Measurements from ENCODE around the gene RFX6.

The RFX6 gene

DNA sequence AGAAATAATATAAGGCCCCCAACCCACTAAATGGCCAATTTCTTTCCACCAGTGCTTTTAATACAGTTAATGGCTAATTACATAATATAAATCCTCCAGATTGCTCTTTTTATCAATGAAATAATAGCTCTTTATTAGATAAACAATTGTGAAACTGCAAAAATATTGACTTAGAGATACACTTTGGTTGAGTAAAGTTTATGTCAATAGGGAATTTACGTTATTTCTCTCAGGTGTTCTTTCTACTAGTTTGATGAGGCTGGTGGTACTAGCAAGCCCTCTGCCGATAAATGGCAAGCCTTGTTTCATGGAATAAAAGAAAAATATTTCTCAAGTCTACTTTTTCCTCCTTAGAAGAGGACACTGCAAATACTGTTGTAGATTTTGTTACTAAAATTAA, 18.9 kb downstream of the RFX6 start:
- no peak for DNase-seq (ENCODE audit: low read depth in 3 of 3)

DNA sequence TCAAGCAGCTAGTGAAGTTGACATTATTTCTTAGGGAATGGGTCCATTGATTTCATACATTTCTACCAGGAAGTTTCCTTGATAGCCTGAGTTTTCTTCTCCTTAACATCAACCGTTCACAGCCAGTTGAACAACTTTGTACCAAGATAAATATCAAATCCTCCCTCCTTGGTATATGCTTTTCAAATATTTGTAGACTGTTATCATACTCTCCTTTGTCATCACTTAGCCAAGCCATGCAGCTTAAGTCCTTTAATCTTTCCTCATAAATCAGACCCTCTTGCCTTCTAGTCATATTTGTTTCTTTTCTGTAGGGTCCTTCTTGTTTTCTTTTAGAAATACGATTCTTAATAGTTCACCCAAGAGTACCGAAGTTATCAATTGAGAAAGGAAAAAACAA, 25.6 kb downstream of the RFX6 start:
- no peak for DNase-seq (ENCODE audit: low read depth in 3 of 3)

DNA sequence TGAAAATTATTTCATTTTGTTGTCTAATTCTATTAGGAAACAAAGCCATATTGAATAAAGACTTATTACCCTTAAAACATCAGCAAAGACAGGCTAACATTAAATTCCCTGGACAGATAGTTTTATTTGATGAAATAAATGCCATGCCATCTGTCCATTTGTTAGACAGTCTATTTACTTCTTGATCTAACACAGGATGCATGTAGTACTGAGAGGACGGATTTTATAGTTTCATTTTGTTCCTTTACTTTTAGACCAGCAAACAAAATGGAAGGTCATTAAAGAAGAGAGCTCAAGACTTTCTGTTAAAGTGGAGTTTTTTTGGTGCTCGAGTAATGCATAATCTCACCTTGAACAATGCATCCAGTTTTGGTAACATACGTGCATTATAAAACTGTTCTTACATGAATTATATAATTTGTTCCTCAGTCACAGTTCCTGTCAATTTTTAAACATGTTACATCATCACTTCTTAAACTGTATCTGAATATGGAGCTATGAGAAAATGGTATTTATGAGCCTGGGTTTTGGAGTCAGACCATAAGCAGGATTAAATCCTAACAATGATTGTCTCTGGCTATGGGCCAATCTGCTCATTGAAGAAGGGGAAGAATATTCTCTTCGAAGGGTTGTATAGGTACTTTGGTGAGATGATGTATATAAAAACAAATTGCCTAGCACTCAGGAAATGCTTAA, 46.0 kb downstream of the RFX6 start:
- no peak for DNase-seq (ENCODE audit: low read depth in 3 of 3)

DNA sequence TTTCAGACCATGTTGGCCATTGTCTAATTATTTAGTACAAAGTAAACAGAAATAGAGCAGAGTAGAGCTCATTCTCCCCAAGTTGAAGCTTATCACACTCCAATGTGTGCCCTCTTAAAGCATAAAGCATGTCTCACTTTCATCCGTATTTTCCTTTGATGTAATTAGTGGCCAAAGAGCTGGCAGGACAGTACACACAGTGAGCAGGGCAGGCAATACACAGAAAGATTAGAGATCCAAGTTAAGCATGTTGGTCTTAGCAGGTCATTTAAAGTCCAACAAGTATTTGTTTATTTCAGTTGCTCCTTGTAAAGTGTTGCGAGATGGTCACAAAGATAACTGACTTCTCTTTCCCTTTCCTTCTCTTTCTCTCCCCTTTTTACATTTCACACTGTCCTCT, 47.2 kb downstream of the RFX6 start:
- no peak for DNase-seq (ENCODE audit: low read depth in 3 of 3)

DNA sequence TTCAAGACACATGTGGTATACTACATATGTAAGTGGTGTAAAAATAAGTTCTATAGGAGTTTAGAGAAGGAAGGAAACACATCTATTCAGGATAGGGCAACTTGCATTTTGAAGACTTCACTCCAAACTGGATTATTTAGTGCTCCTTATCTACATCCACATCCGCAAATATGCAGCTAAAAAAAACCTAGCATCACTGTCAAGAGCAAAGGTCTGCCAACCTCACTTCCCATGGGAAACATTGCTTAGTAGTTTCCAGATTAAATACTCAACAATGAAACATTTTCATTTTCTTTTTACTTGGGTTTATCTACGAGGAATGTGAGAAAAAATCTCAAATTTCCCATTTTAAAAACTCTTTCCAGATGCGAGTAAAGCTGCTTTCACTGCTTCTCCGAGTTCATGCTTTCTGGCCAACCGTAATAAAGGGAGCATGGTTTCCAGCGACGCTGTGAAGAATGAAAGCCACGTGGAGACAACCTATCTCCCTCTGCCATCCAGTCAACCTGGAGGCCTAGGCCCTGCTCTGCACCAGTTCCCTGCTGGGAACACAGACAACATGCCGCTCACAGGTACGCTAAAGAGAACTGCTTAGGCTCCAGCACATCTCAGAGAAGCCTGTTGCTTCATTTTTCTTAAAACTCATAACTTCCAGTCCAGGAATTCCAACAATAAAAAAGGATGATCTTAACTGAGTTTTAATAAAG, 48.2 kb downstream of the RFX6 start:
- no peak for DNase-seq (ENCODE audit: low read depth in 3 of 3)

DNA sequence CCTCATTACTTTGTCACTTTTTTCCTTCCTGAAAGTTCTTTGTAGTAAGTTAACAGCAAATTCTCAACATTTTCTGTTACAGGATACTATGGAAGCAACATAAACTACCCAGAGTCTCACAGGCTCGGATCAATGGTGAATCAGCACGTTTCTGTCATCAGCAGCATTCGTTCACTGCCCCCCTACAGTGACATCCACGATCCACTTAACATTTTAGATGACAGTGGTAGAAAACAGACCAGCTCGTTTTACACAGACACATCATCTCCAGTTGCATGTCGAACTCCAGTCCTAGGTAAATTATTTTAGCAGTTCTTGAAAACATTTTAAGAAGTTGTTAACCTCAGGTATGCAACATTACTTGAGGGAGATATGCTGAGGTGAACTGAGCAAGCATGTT, 51.6 kb downstream of the RFX6 start:
- DNase-seq (ENCODE audit: low read depth in 3 of 3): no peak

DNA sequence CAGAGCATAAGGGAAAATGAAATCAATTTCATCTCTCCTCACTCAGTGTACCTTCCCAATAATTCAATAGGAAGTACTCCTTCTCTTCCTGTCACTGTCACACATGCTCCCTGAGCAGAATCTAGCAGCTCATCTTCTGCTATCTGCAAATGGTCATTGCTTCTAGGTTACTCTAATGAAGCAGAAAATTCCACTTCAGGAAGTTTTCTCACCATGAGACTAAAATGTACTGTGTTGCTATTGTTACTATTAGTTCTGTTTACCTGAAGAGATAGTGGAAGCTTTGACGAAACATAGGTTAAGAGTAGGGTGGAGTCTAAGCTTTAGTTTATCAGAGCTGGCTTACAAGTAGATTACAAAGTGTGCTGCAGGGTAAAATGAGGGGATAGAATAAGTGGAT, 52.8 kb downstream of the RFX6 start:
- DNase-seq (ENCODE audit: low read depth in 3 of 3): no peak

DNA sequence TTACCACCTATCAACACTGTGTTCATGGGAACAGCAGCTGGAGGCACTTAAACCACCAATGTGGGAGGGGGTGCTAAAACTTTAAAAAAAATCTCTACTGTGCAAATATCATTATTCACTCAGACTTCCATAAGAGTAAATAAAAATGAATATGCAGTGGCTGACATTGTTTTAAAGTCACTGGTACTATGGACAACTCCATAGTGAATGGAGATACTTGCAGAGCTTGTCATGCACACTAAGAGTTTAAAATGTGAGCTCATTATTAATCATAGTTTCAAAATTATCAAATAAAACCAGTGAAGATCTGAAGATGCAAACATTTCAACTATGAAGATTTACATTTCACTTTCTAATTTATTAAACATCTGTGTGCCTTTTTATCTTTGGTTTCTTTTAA, 54.4 kb downstream of the RFX6 start:
- no peak for DNase-seq (ENCODE audit: low read depth in 3 of 3)

DNA sequence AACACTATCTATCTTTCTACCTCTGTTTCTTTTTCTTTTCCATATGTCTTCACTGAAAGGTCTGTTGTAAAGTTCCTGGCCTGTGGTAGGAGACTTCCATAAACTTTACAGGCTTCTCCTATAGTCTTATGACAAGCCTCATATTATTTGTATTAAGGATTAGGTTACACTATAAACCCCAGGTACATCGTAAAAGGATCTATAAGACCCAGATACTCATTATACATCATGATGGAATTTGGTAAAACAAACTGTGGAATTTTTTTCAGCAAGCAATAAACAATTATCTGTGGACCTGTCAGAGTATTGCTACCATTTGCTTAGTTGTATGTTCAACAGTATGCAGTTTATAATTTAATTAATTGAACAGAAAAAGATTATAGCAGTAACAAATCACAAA, 55.5 kb downstream of the RFX6 start:
- no peak for DNase-seq (ENCODE audit: low read depth in 3 of 3)

DNA sequence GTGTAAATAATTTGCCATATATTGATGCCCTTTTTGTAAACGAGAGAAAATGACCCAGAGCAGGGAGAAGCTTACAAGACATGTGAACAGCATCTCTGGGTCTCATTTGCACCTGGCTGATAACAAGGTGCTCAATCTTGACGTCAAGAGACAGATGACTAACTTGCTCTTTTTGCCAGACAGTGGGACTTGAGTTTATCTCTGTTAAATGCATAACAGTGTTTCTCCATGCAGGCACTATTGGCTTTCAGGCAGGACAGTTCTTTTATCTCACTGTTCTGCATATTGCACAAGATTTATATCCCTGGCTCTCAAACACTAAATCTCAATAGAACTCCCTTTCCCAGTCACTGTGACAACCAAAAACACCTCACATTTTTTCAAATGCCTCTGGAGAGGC, 56.4 kb downstream of the RFX6 start:
- no peak for DNase-seq (ENCODE audit: low read depth in 3 of 3)

DNA sequence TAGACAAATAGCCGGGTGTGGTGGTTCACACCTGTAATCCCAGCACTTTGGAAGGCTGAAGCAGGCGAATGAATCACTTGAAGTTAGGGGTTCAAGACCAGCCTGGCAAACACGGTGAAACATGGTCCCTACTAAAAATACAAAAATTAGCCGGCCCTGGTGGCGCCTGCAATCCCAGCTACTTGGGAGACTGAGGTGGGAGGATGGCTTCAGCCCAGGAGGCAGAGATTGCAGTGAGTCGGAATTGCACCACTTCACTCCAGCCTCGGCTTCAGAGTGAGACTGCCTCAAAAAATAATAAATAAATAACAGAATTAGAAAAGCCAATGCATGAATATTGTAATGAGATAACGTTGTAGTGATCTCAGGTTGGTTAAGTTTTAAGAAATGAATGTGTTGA, 61.3 kb downstream of the RFX6 start:
- DNase-seq (ENCODE audit: low read depth in 3 of 3): no peak

DNA sequence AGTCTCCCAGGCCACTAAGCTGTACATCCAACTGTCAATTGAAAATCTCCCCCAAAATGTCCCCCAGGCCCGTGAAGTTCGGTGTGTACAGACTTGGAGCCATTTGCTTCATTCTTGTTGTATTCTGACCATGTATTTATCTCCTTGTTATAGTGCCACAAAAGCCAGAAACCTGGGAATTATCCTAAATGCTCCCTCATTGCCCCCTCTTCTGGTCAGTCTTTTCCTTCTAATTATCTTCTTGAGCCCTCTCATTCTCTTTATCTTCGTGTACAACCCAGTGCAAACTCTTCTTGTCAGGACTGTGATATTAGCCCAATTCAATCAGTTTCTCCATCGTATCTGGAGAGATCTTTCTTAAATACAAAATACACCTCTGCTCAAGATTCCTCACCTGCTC, 64.7 kb downstream of the RFX6 start:
- no peak for DNase-seq (ENCODE audit: low read depth in 3 of 3)

DNA sequence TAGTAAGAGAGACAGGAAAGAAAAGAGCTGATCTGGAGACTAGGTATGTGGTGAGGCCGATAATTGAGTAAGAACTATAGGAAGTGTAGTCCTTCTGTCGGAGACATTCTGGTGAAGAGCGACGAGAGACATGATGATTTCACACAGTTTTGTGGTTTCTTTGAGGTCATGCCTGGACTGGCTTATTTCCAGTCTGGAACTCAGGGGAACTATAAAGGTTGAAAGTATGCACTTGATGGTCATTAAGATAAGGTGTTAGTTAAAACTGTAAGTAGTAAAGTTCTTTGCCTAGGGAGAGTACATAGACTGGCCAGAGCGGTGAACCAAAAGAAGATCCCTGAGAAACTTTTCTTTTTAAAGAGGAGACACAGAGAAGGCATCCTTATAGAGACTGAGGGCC, 68.8 kb downstream of the RFX6 start:
- no peak for DNase-seq (ENCODE audit: low read depth in 3 of 3)

DNA sequence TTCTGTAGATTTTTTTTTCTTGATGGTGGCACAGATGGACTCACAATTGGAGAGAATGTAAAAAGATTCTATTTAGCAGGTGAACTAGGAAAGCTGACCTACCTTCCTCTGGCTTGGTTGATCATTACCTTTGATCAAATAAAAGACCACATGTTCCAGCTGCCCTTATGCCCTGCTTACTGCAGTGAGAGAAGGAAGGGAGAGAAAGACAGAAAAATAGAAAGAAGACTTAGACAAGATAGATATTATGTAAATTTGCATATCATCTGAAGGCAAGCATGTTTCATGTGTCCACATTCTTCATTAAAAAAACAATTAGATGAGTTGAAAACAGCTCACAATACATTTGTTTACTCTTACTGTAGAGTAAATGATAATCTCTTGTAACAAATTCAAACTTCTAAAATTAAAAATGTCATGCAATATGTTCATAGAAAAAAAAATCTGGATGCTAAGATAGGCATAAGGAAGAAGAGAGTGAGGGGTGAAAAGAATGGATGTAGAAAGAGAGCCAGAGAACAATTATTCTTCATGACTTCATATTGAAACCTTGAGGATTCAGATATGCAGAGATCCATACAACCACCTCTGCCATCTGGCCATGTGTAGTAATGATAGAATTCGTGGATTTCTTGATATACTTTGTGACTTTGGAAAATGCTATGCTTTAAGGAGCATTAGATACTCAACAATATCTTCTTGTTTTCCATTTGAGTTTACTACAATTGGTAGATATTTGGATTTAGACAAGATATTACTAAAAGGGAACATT, 71.7 kb downstream of the RFX6 start:
- DNase-seq (ENCODE audit: low read depth in 3 of 3): no peak

DNA sequence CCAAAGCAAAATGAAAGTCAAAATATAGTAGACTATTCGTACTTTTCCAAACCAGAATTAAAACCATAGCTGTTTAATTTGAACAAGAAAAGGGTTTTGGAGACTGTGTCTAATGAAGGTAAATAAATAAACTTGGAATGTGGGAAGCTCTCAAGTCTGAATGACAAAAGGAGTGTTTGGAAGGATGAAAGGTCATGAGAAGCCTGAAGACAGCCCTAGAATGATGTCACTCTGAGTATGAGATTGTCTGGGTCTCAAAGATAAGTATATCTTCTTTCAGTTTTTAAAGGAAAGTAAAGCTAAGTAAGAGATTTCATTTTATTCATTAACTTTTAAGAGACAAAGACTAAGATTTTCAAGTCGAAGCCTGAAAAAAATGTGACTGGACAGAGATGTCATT, 72.9 kb downstream of the RFX6 start:
- DNase-seq (ENCODE audit: low read depth in 3 of 3): no peak

DNA sequence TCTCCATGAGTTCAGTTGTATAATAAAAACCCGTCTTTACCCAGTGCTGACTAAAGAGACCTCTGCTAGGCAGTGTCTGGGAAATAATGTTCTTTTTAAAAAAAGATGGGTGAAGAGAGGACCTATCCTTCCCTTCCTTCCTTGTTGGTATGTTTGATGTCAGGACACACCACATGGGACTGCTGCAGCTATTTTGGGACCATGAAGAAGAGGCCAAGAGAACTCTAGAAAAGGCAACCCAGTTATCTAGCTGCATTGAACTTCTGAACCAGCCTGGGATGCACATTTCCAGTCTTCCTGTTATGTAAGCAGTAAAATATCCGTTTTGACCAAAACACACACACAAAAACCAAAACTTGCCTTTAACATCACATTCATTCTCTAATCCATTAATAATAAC, 77.3 kb downstream of the RFX6 start:
- no peak for DNase-seq (ENCODE audit: low read depth in 3 of 3)

DNA sequence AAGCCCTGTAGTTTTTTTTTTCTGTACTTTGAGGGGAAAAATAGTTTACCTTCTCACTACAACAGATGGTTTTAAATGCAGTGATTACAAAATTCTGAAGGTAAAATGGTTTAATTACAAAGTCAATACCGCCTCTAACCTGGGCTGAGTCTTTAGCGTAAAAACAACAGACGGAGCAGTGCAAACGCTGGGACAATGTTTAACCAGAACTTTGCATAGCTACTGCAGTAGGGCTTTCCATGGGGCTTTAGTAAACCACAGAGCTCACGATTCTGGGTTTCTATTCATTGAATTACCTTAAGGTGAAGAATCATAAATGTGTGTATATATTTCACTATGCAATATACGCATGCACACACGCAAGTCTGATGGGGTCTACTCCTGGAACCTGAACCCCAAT, 77.9 kb downstream of the RFX6 start:
- DNase-seq (ENCODE audit: low read depth in 3 of 3): no peak

DNA sequence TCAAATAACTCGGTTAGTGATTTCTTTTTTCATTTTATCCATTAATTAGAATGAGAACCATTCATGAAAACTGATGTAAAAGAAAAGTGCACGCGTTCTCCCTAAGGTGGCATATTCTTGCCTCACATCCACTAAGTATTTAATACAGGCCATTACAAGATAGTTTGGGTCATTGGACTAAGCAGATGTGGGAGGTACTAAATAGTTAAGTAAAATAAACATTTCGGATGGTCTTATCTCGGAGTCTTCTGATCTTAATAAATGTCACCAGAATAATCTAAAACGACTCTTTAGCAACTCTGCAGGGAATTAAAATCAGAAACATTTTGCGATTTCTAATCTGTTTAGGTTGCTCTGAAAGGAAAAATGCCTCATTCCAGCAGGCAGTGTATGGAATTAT, 78.7 kb downstream of the RFX6 start:
- DNase-seq (ENCODE audit: low read depth in 3 of 3): no peak

DNA sequence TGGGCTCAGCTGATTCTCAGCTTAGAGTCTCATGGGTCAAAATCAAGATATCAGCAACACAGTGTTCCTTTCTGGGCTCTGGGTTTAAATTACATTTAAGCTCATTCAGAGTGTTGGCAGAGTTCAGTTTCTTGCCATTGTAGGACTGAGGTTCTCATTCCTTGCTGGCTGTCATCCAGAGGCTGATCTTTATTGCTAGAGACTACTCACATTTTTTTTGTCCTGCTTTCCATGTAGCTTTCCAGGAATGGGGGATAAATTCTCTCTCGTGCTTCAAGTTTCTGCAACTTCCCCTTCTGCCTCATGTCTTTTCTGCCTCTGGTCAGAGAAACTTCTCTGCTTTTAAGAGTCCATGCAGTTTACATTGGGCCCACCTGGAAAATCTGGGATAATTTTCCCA, 86.9 kb downstream of the RFX6 start:
- DNase-seq (ENCODE audit: low read depth in 3 of 3): no peak

DNA sequence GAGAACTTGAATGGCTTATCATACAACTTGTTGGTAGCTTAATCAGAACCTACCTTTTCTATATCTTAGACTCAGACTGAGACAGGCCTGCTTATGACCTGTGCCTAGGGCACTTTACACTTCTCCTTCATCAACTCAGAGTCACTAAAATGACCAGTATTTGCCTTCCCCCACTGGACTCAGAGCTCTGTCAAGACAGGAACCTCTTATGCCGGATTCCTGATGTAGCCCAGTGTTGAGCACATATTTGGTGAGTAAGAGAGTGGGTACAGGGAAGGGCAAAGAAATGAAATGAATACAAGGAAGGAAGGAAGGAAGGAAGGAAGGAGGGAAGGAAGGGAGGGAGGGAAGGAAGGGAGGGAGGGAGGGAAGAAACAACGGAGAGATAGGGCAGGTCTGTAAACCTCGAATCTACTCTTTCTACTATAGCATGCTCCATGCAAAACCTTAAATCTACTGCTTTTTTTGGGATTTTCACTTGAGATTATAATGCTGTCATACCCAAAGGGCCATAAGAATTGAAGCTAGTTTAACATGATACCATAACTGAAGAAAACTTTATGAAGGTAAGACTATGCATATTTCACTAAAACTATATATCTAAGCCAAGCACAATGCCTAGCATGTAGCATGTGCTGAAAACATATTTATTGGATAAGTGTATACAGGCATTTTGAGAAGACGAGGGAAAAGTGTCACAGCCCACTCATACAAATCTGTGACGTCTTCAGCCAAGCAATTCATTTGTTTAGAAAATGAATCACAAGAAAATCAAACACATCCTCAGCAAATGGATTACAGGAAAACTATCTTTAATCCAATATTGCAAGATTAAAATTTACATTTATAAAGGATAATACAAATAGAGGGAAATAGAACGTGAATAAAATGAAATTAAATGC, 89.9 kb downstream of the RFX6 start:
- no peak for DNase-seq (ENCODE audit: low read depth in 3 of 3)

DNA sequence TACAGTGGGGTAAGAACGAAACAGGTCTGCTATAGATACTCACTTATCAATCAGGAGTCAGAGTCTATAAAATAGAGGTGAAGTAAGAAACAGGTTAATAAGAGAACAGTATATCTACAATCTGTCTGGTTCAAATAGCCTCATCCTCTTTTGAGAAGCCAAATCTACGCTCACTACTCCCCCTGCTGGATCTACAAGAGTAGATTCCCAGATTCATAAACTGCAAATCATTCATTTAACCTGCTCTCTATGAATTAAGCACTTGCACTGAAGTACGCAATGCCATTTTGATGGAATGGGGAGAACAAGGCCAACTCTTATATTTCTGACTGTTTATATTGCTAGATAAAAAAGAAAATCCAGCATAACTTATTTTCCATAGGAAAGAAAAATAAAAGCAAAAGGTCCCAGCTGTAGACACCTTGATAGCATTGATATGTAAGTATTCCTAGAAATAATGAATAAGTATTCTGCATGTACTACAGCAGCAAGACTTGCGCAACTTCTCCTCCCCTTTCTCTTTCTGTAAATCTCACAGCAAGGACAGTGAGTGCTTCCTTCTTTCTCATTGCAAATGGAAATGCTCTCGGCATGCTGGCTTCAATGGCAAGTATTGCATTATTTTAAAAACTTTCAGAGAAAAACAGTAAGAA, 92.3 kb downstream of the RFX6 start:
- DNase-seq (ENCODE audit: low read depth in 3 of 3): no peak

DNA sequence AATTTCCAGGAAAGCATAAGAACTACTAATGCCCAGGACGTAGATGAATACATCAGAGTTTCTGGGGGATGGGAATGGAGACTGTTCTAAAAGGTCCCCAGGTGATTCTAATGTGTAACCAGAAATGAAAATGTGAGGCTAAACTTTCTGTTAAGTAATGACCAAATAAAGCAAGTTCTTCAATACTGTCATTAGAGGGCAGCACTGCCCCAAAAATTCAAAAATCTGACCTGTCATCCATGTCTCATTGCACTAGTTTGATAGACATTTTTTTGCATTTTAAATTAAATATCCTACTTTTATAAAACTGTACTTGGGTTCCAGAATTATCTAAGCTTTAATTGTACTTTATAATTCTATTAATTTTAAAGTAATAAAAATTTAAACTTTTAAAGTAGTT, 94.9 kb downstream of the RFX6 start:
- DNase-seq (ENCODE audit: low read depth in 3 of 3): no peak

All from stimulated activated CD4-positive, alpha-beta T cell treated with anti-CD3 and anti-CD28 coated beads, TNF-alpha, amount 100 ng/mL, for 4 hours (primary cell).